OCI-LY3 (cell line): ENCODE measurements around the gene AGTR1.

Source experiments
- H2AFZ ChIP-seq: fragments of 200-600, 300-600 bp; shearing (Covaris generic); 2 replicates; pipeline ENCODE4 v1.6.0; 2014; ENCODE audit warnings: antibody characterized with exemption, low read depth, low read length
- H3K27ac ChIP-seq: fragments of 200-600, 300-600 bp; sonication (generic); 2 replicates; pipeline ENCODE4 v1.5.1; 2014; ENCODE audit warnings: mild to moderate bottlenecking, low read length, moderate library complexity, mixed read lengths
- H3K27me3 ChIP-seq: fragments of 200-600, 300-600 bp; sonication (generic); 2 replicates; pipeline ENCODE4 v1.6.1; 2014; ENCODE audit warnings: low read depth, low read length, mixed read lengths
- H3K36me3 ChIP-seq: fragments of 200-600, 300-600 bp; sonication (generic); replicated peaks from 2 replicates; pipeline ENCODE3; 2014; ENCODE audit warnings: low read depth, low read length, mixed read lengths
- H3K4me1 ChIP-seq: fragments of 300-600, 200-600 bp; sonication (generic); 2 replicates; pipeline ENCODE4 v1.6.1; 2014; ENCODE audit warnings: low read length, mixed read lengths
- H3K4me2 ChIP-seq: fragments of 200-600, 300-600 bp; sonication (generic); 2 replicates; pipeline ENCODE4 v1.6.1; 2014; ENCODE audit warnings: low read length, mixed read lengths
- H3K4me3 ChIP-seq: fragments of 300-600, 200-600 bp; sonication (generic); 2 replicates; pipeline ENCODE4 v1.5.1; 2014; ENCODE audit warnings: antibody characterized with exemption, mild to moderate bottlenecking, low read length, moderate library complexity
- H3K79me2 ChIP-seq: fragments of 300-600, 200-600 bp; shearing (Covaris generic); 2 replicates; pipeline ENCODE4 v1.6.1; 2014; ENCODE audit warnings: mild to moderate bottlenecking, low read length, mixed read lengths
- H3K9ac ChIP-seq: fragments of 300-600, 200-600 bp; shearing (Covaris generic); 2 replicates; pipeline ENCODE4 v1.6.0; 2014; ENCODE audit warnings: mild to moderate bottlenecking, low read length, moderate library complexity
- H3K9me3 ChIP-seq: fragments of 200-600, 300-600 bp; shearing (Covaris generic); 2 replicates; pipeline ENCODE4 v1.6.1; 2014; ENCODE audit warnings: low read length, mixed read lengths; ENCODE audit not compliant: insufficient read depth
- H4K20me1 ChIP-seq: fragments of 200-600, 300-600 bp; sonication (generic); 2 replicates; pipeline ENCODE4 v1.6.1; 2016; ENCODE audit warnings: low read length, mixed read lengths; ENCODE audit not compliant: insufficient read depth
- CTCF ChIP-seq: fragments of 200-600, 300-600 bp; sonication (generic); IDR thresholded peaks from 2 replicates; pipeline ENCODE4 v1.5.1; 2014; ENCODE audit warnings: antibody characterized with exemption, low read length, low read depth
- EZH2phosphoT487 ChIP-seq: fragments of 200-600 bp; shearing (Covaris generic); IDR thresholded peaks from 2 replicates; pipeline ENCODE4 v1.6.1; 2018; ENCODE audit warnings: antibody characterized with exemption, mixed run types, low read depth

Gene AGTR1

GRCh38 chr3:148741219-148741618 is 43.5 kb downstream of the AGTR1 start:
- no peaks in the 10 kb centered on the region for H3K27me3 ChIP-seq
- H3K79me2 ChIP-seq = no peaks in the 10 kb centered on the region
- H3K9ac ChIP-seq = no peak overlapping the region
- H4K20me1 ChIP-seq = no peaks in the 10 kb centered on the region
- H3K36me3 ChIP-seq = no peaks in the 10 kb centered on the region
- no peak overlapping the region for H2AFZ ChIP-seq
- H3K4me1 ChIP-seq = no peaks in the 10 kb centered on the region
- no peaks in the 10 kb centered on the region for H3K9me3 ChIP-seq
- H3K27ac ChIP-seq = no peak overlapping the region
- TF ChIP-seq CTCF (no peak), EZH2phosphoT487 (no peak)
- no peak overlapping the region for H3K4me2 ChIP-seq
- H3K4me3 ChIP-seq = no peak overlapping the region

DNA sequence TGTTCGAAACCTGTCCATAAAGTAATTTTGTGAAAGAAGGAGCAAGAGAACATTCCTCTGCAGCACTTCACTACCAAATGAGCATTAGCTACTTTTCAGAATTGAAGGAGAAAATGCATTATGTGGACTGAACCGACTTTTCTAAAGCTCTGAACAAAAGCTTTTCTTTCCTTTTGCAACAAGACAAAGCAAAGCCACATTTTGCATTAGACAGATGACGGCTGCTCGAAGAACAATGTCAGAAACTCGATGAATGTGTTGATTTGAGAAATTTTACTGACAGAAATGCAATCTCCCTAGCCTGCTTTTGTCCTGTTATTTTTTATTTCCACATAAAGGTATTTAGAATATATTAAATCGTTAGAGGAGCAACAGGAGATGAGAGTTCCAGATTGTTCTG is 44.4 kb downstream of the AGTR1 start:
- Histone ChIP-seq H3K9me3 (no peaks in the 10 kb centered on the region), H3K27ac (no peak overlapping the region), H3K4me1 (no peaks in the 10 kb centered on the region), H3K4me2 (no peak overlapping the region), H3K9ac (no peak overlapping the region), H3K27me3 (no peaks in the 10 kb centered on the region), H3K4me3 (no peak overlapping the region), H2AFZ (no peak overlapping the region), H3K36me3 (no peaks in the 10 kb centered on the region), H4K20me1 (no peaks in the 10 kb centered on the region), H3K79me2 (no peaks in the 10 kb centered on the region)
- no peak for TF ChIP-seq EZH2phosphoT487
- no peak for TF ChIP-seq CTCF

DNA sequence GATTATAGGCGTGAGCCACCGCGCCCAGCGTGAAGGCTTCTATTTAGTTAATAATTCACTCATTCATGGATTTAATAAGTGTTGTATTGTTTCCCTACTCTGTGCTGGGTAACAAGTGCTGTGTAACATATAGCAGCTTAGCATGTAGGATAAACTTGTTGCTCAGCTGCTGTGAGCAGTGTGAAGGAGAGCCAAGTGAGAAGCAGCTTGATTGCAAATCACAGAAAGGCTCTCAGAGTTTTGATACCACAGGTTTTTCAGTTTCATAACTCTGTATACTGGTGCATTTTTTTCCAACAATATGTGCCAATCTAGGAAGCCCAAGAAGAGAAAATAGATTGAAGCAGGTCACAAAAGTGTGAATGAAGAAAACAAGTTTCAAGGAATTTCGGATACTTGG is 48.4 kb downstream of the AGTR1 start:
- Histone ChIP-seq H3K4me1 (no peaks in the 10 kb centered on the region), H3K9ac (no peak overlapping the region), H3K27me3 (no peaks in the 10 kb centered on the region), H3K36me3 (no peaks in the 10 kb centered on the region), H2AFZ (no peak overlapping the region), H4K20me1 (no peaks in the 10 kb centered on the region), H3K79me2 (no peaks in the 10 kb centered on the region), H3K4me2 (no peak overlapping the region), H3K4me3 (no peak overlapping the region), H3K27ac (no peak overlapping the region), H3K9me3 (no peaks in the 10 kb centered on the region)
- TF ChIP-seq EZH2phosphoT487 (no peak), CTCF (no peak)

DNA sequence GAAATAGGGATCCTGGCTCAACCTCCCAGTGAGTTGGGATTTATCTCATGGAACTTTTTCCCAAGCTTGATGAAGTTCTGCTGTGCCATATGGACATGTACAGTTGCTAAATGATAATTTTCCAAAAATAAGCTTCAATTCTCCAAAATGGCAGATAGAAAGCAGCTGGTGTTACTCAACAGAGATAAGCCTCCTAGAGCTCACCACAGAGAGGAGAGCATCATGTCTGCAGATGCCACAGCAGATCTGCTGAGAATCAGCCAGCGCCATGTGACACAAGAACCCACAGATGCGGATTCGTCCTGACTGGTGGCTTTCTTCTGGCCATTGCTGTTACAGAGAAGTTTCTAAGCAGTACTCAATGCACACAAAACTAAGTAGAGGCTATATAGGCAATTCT is 50.6 kb downstream of the AGTR1 start:
- H4K20me1 ChIP-seq = no peaks in the 10 kb centered on the region
- H3K36me3 ChIP-seq = no peaks in the 10 kb centered on the region
- no peak overlapping the region for H3K4me3 ChIP-seq
- no peaks in the 10 kb centered on the region for H3K79me2 ChIP-seq
- no peak overlapping the region for H3K27ac ChIP-seq
- TF ChIP-seq EZH2phosphoT487 (no peak), CTCF (no peak)
- H3K4me2 ChIP-seq = no peak overlapping the region
- 0 out of 2 replicates have a peak, but pooled peaks cover 3% of the 10 kb centered on the region for H3K27me3 ChIP-seq
- no peaks in the 10 kb centered on the region for H3K9me3 ChIP-seq
- no peaks in the 10 kb centered on the region for H3K4me1 ChIP-seq
- H3K9ac ChIP-seq = no peak overlapping the region
- no peak overlapping the region for H2AFZ ChIP-seq
